Activated B cell treated with CpG ODN at 0.5 μM for 24 hours (primary cell): Measurements from ENCODE around the gene ASCL4. TPM values are rescaled to one million over a fixed set of nuclear protein-coding genes. Genes with fewer than 3 reads are reported as not detected.

ENCODE experiments used
- ATAC-seq: fragments of 200-7000 bp; cut with Tn5 transposase; one replicate; pipeline ENCODE4 v1.10.0; 2021; ENCODE audit warnings: low read depth, mild to moderate bottlenecking, moderate library complexity
- CTCF ChIA-PET: fragments of 350-600 bp; sonication (Branson Sonifier 250); formaldehyde crosslinking; loops from one replicate; lab custom pipeline; 2021; ENCODE audit warnings: antibody characterized with exemption; lab: Charles Lee
- POLR2A ChIA-PET: fragments of 350-600 bp; sonication (Branson Sonifier 250); formaldehyde crosslinking; loops from one replicate; lab custom pipeline; 2021; ENCODE audit warnings: antibody characterized with exemption; lab: Charles Lee
- DNase-seq: peaks from one replicate; pipeline ENCODE4 v3.0.0; 2022
- H3K27ac Mint-ChIP-seq: one replicate; pipeline ENCODE4 v1.8.0; 2020; ENCODE audit warnings: mixed read lengths
- H3K27me3 Mint-ChIP-seq: one replicate; pipeline ENCODE4 v1.8.0; 2021; ENCODE audit warnings: mixed read lengths
- H3K36me3 Mint-ChIP-seq: one replicate; pipeline ENCODE4 v1.8.0; 2021; ENCODE audit warnings: low read depth, mixed read lengths
- H3K4me1 Mint-ChIP-seq: one replicate; pipeline ENCODE4 v1.8.0; 2021; ENCODE audit warnings: mixed read lengths
- H3K4me3 Mint-ChIP-seq: one replicate; pipeline ENCODE4 v1.8.0; 2020; ENCODE audit warnings: mild to moderate bottlenecking, mixed read lengths
- H3K9me3 Mint-ChIP-seq: one replicate; pipeline ENCODE4 v1.8.0; 2020; ENCODE audit warnings: mixed read lengths
- intact Hi-C: fragments of 100-400 bp; cut with micrococcal nuclease; formaldehyde crosslinking; loops from one replicate; pipeline ENCODE4 v1.15.1; 2024
- total RNA-seq: library from RNA; stranded (reverse); gene quantifications from 2 replicates; pipeline ENCODE4 v1.2.3, GENCODE V29; 2022
- TF ChIP-seq, protein P1 (sequence below): fragments of 200-600 bp; IDR thresholded peaks from one replicate; pipeline ENCODE4 v1.8.0; 2022; ENCODE audit warnings: antibody characterized with exemption, mild to moderate bottlenecking

The ASCL4 gene
- total RNA-seq, 1 donor from 2014 or later: not detected

DNA sequence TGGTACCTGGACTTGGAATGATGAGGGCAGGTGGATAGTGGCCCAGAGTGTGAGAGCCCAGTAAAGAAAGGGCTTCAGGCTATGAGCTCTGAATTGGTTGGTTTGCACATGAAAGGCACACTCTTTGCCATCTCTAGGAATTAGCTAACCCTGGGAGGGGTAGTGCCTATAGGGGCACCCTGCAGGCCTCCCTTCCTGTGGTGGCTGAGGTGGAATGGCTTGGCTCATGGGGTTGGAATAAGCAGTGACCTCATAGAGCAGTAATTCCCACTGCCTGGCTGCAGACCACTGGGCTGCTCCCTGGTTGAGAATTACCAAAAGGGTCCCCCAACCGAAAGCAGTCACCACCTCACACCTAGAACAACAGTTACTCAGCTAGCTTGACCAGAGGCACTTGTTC, 42.7 kb downstream of the ASCL4 start:
- H3K4me3 Mint-ChIP-seq: no peak overlapping the region
- ChIA-PET CTCF (no interaction called here), POLR2A (no interaction called here)
- ATAC-seq (no peak), DNase-seq (no peak)
- H3K4me1 Mint-ChIP-seq: no peaks in the 10 kb centered on the region
- peaks cover 5% of the 10 kb centered on the region for H3K36me3 Mint-ChIP-seq
- intact Hi-C loops: no loop called here
- peaks cover 8% of the 10 kb centered on the region for H3K9me3 Mint-ChIP-seq
- H3K27me3 Mint-ChIP-seq: peaks cover 5% of the 10 kb centered on the region
- TF ChIP-seq, protein P1, sequence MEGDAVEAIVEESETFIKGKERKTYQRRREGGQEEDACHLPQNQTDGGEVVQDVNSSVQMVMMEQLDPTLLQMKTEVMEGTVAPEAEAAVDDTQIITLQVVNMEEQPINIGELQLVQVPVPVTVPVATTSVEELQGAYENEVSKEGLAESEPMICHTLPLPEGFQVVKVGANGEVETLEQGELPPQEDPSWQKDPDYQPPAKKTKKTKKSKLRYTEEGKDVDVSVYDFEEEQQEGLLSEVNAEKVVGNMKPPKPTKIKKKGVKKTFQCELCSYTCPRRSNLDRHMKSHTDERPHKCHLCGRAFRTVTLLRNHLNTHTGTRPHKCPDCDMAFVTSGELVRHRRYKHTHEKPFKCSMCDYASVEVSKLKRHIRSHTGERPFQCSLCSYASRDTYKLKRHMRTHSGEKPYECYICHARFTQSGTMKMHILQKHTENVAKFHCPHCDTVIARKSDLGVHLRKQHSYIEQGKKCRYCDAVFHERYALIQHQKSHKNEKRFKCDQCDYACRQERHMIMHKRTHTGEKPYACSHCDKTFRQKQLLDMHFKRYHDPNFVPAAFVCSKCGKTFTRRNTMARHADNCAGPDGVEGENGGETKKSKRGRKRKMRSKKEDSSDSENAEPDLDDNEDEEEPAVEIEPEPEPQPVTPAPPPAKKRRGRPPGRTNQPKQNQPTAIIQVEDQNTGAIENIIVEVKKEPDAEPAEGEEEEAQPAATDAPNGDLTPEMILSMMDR: no peak
- no peak overlapping the region for H3K27ac Mint-ChIP-seq

DNA sequence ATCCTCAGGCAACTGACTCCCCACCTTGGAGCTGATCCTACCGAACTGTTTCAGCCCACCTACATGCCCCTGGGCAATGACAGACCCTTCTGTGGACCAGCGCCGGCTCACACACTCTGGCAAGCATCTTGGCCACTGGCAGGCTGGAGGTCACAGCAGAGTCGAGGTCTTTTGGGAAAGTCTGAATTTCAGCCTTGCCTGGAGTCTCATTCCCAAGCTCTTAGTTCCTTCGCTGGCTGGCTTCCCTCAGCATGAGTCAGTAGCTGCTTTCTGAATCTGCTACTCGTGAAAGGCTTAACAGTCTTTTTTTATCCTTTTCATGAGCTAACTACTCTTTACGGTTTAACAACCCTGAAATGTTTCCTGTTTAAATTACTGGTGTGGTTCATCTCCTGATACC, 44.5 kb downstream of the ASCL4 start:
- no peak overlapping the region for H3K4me3 Mint-ChIP-seq
- TF ChIP-seq, protein P1: no peak
- no peak for DNase-seq
- ChIA-PET POLR2A (no interaction called here), CTCF (no interaction called here)
- H3K36me3 Mint-ChIP-seq: peaks cover 5% of the 10 kb centered on the region
- H3K27me3 Mint-ChIP-seq: peaks cover 14% of the 10 kb centered on the region
- H3K4me1 Mint-ChIP-seq: peaks cover 3% of the 10 kb centered on the region
- intact Hi-C loops: no loop called here
- ATAC-seq: no peak
- peaks cover 8% of the 10 kb centered on the region for H3K9me3 Mint-ChIP-seq
- H3K27ac Mint-ChIP-seq: no peak overlapping the region

DNA sequence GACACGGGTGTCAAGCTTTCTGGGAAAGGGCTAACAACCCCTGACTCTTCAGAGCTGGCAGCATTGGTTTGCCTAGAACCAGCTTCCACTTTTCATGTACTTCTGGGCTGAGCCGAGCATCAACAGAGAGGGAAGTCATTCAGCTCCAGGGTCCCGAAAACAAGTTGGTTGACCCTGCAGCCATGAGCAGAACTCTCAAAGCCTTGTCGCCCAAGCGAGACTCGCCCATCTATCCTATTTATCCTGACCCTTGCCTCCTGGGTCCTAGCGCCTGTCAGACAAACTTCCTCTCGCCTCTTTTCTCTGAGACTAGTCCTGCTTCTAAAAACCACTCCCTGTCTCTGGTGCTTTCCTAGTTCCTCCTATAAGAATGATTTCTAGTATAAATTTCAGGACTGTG, 47.9 kb downstream of the ASCL4 start:
- CTCF ChIA-PET: interaction anchor here (1.0 kb wide), 1 partner anchor 9 kb away, joined by 3 read pairs; no protein-coding TSS in a partner anchor
- no peak for DNase-seq
- Mint-ChIP-seq H3K36me3 (peaks cover 5% of the 10 kb centered on the region), H3K9me3 (peaks cover 20% of the 10 kb centered on the region), H3K27ac (no peak overlapping the region), H3K4me3 (no peak overlapping the region), H3K27me3 (peaks cover 16% of the 10 kb centered on the region), H3K4me1 (peaks cover 3% of the 10 kb centered on the region)
- no peak for ATAC-seq
- TF ChIP-seq, protein P1: no peak
- intact Hi-C loops: no loop called here
- POLR2A ChIA-PET: no interaction called here

Other genes with a start within 250 kb of the ASCL4 start
- gene PWP1, start 88.9 kb upstream of the ASCL4 start, total RNA-seq: 49.4 and 53.5 TPM in 2 replicates
- gene PRDM4, start 13.6 kb upstream of the ASCL4 start, total RNA-seq: 37.8 and 45.2 TPM in 2 replicates